Skin of body (tissue), 3 donors: ENCODE measurements around the gene TAGLN2. TPM values are rescaled to one million over a fixed set of nuclear protein-coding genes. Genes with fewer than 3 reads are reported as not detected.

Experiments used
- DNase-seq: peaks from one replicate; lab custom pipeline; 2025; lab: John Stamatoyannopoulos, UW
- small RNA-seq: library from RNA; depleted of rRNA; stranded (forward); fragments of <200 nt; gene quantifications from one replicate; pipeline ENCODE3, GENCODE V24; 2014; ENCODE audit warnings: low replicate concordance
- total RNA-seq: library from RNA; depleted of rRNA; stranded (reverse); fragments of >200 nt; gene quantifications from one replicate; pipeline ENCODE4 v1.2.3, GENCODE V29; 2014

The TAGLN2 gene
- total RNA-seq, 1 donor from 2014 or later, result 145 TPM

DNA sequence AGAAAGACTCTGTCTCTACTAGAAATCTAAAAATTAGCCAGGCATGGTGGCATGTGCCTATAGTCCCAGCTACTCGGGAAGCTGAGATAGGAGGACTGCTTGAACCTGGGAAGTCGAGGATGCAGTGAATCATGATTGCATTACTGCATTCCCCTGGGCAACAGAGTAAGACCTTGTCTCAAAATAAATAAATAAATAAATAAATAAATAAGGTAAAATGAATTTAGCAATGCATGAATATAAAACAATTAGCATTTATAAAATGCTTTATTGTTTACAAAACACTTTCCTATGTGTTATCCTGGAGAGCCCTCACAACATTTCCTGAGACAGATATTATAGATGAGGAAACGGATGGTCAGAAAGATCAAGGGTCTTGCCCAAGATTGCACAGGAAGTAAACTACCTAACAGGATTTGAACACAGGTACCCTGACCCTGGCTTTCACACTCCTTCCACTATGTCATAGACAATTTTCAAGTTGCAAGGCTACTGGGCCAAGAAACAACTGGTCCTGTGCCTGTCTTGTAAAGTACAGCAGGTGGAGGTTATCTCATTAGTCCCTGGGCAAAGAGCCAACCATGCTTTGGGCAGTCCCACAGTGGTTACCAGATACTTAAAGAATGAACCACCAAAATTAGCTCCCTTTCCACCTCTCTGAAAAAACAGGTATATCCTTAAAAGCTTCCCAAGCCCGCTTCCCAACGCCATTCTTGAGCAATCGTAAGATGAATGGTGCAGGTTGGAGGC, 47.4 kb downstream of the TAGLN2 start:
- no peak for DNase-seq

DNA sequence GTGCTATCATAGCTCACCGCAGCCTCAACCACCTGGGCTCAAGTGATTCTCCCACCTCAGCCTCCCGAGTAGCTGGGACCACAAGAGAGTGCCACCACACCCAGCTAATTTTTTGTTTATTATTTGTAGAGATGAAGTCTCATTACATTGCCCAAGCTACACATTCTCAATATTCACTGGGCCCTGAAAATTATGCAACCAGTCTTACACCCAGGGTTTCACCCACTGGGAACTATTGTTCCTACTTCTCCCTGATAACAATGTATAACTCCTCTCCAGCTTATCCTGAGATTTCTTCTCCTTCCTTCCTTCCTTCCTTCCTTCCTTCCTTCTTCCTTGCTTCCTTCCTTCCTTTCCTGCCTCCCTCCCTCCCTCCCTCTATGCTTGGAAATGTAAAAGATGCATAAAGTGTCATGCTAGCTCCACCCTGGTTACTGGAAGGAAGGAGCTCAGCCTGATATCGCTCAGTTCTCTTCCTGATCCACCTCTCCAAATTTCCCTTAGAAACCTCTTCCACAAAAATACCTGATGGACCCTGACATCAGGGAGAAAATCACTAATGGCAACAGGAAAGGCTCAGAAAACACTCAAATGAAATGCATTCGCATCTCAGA, 51.7 kb downstream of the TAGLN2 start:
- no peak for DNase-seq

DNA sequence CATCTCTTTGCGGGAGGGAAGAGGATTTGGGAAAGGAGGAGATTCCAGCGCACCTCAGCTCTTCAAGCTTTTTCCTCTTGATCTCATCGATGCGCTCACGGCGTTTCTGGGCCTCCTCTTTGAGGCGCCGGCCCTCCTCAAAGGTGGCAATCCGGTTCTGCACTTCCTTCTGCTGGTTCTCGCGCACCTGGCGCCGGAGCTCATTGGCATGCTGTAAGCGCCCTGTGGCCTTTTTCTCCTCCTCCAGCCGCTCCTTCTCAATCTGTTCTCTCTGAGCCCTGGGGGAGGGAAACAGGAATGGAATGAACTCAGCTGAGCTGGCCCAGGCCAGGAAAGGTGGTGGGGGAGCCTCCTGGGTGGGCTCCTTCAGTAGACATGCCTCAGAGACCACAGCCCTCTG, 52.4 kb downstream of the TAGLN2 start:
- DNase-seq, result no peak

DNA sequence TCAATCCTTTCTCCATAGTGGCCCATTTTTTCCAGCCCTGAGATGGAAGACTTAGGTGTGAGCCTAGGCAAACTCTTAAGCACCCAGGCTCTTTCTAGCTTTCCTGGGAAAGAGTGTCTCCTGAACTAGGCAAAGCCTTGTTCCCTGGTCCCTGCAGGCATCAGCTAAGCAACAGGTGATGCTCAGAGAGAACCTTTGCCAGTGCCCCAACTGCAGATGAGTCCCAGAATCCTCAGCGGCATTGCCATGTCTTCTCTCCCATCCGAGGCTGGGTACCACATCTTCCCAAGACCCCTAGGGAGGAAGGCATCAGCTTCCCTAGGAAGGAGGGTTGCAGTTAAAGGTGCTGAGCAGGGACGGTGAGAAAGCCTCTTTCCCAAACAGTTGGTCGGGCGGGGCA, 54.6 kb downstream of the TAGLN2 start:
- DNase-seq, result no peak

DNA sequence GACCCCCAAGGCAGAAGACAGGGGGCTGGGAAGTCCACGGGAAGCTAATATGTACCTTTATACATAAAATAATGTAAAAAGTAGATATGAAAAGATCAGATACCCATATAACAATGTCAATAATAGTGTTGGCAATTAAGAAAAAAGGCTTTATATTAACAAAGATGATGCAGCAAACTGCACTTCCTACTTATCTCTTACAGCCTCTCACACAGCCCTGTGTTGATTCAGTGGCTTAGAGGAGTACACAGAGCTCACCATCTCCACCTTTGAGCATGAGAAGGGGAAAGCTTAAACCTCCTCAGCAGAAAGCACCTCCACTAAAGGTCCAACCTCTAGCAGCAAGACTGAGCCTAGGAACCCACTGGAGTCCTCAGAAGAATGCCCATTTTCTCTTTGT, 55.7 kb downstream of the TAGLN2 start:
- no peak for DNase-seq

DNA sequence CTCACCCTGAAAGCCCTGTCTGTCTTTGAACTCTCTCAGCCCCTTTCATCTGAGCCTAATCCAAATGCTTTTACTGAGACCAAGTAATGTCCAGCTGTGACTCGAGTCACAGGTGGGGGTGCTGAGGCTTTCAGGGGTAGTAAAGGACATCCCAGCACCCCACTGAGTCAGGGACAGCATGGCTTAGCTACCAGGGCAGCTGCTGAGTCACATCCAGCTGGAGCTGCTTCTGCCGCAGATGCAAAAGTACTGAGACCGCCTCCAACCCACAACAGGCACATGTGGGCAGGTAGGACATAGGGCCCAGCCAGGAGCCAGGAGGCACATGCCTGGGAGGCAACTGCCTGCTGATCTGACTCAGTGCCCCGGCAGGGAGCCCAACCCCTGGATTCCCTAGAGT, 56.1 kb downstream of the TAGLN2 start:
- no peak for DNase-seq

DNA sequence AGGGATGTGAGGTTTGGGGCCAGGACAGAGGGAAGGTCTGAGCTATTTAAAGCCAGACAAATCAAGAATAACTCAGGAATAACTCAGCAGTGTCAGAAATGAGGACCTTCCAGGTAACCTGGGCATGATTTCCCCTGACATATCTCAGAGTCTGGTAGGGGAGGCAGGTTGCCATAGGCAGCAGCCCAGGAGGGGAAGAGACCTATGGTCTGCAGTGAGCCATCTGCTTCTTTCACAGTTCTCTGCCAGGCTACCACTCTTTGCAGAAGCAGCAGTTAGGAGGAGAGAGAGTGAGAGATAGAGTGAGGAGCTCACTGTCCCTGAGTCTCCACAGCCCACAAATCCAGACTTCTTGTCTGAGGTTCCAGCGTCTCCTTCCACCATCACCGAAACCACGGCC, 56.5 kb downstream of the TAGLN2 start:
- no peak for DNase-seq

Small RNAs within 50 kb of the gene (small RNA-seq; reads per million reads assigned to genes)
- not detected for gene MIR4259

Other genes starting within 250 kb of the TAGLN2 start
- not detected for gene CRP, start 210.9 kb downstream of the TAGLN2 start, total RNA-seq
- 11.1 TPM for gene DUSP23, start 144.5 kb downstream of the TAGLN2 start, total RNA-seq
- 0.49 TPM for gene FCRL6, start 123.1 kb downstream of the TAGLN2 start, total RNA-seq
- gene SLAMF8, start 98.6 kb downstream of the TAGLN2 start, total RNA-seq, result 0.20 TPM
- 8.2 TPM for gene VSIG8, start 62.9 kb downstream of the TAGLN2 start, total RNA-seq
- 0.59 TPM for gene CFAP45, start 25.3 kb downstream of the TAGLN2 start, total RNA-seq
- gene IGSF9, start 20.1 kb upstream of the TAGLN2 start, total RNA-seq, result 8.4 TPM
- not detected for gene SLAMF9, start 28.7 kb upstream of the TAGLN2 start, total RNA-seq
- 3.5 TPM for gene PIGM, start 106.5 kb upstream of the TAGLN2 start, total RNA-seq
- under 0.01 TPM for gene KCNJ10, start 144.7 kb upstream of the TAGLN2 start, total RNA-seq
- gene KCNJ9, start 156.0 kb upstream of the TAGLN2 start, total RNA-seq, result not detected
- 11.9 TPM for gene IGSF8, start 173.1 kb upstream of the TAGLN2 start, total RNA-seq
- gene ATP1A2, start 190.3 kb upstream of the TAGLN2 start, total RNA-seq, result 20.7 TPM
- not detected for gene ATP1A4, start 226.1 kb upstream of the TAGLN2 start, total RNA-seq